ENCODE results near the gene EBI3.
A peak's percentile ranks its signal among the peaks of the same experiment; 100 is the strongest.

The EBI3 gene

DNA sequence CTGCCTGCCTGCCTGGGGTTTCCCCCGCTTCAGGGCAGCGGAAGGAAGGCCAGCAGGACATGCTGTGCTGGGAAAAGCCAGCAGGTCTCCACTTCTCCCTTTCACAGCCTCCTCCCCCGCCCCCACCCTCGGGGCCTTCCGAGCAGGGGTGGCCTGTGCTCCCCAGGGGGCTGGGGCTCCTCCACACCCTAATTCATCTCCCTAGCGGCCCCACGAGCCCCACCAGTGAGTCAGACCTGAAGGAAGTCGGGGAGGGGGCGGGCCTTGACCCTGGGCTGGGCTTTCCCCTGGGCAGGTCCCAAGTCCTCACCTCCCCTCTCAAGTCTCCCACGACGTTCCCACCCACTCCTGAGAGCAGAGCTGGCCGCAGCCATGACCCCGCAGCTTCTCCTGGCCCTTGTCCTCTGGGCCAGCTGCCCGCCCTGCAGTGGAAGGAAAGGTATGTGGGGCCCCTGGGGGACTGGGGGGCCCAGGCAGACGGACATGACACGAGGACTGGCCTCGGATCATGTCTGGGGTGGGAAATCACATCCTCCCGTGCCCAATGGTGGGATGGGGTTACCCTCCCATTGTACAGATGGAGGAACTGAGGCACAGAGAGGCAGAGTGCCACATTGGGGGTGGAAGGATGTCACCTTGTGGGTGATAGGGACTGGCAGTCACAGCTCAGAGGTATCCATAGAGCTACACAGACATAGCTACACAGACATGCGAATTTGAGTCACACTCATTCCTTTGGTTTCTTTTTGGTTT lies at the start of gene EBI3:
Gene EBI3 (plus strand): TSS at position 345 of the 753 bp plus-strand sequence. CDS start 28 bp downstream, at position 373.
- no peaks in the 10 kb centered on the region for H3K36me3 ChIP-seq (ENCODE audit: control insufficient read depth in 2 of 2, insufficient read depth in 2 of 2, low read length in 2 of 2)
- H3K27ac ChIP-seq (ENCODE audit: low read length), result no peak within 1 kb of the TSS
- no peaks in the 10 kb centered on the region for H3K4me1 ChIP-seq (ENCODE audit: control insufficient read depth, insufficient read depth, low read length)
- H3K27me3 ChIP-seq (ENCODE audit: control insufficient read depth in 1 of 2, insufficient read depth in 2 of 2, low read length in 2 of 2), result peaks cover 16 to 31% of the 10 kb centered on the region in 2 donors
- H3K9ac ChIP-seq (ENCODE audit: low read length in 2 of 2), result no peak within 1 kb of the TSS
- H3K9me3 ChIP-seq (ENCODE audit: control insufficient read depth in 2 of 2, low read length in 2 of 2), result no peaks in the 10 kb centered on the region
- H3K4me3 ChIP-seq (ENCODE audit: low read length in 2 of 2), result no peak within 1 kb of the TSS

DNA sequence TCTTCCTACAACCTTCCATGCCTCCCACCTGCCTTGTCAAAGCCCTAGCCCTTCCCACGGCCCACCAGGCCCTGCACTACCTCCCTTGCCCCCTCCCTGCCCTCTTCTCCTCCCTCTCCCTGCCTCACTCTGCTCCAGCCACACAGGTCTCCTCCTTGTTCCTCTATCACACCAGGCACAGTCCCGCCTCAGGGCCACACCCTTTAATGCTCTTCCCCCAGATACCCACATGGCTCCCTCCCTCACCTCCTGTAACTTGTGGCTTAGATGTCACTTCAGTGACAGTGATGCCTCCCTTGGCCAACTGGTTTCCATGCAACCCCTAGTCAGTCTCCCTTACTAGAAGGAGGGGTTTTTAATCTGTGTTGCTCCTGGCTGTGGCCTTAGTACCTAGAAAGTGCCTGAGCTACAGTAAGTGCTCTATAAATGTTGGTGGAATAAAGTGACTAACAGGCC lies 48.2 kb upstream of the EBI3 start:
- Histone ChIP-seq H3K27me3 (ENCODE audit: control insufficient read depth in 1 of 2, insufficient read depth in 2 of 2, low read length in 2 of 2) (peaks cover 0 to 7% of the 10 kb centered on the region in 2 donors), H3K9ac (ENCODE audit: low read length in 2 of 2) (no peak overlapping the region), H3K9me3 (ENCODE audit: control insufficient read depth in 2 of 2, low read length in 2 of 2) (no peaks in the 10 kb centered on the region), H3K4me3 (ENCODE audit: low read length in 2 of 2) (peak overlapping the region in 1 of 2 donors; percentile 94), H3K36me3 (ENCODE audit: control insufficient read depth in 2 of 2, insufficient read depth in 2 of 2, low read length in 2 of 2) (peaks cover 0 to 8% of the 10 kb centered on the region in 2 donors), H3K27ac (ENCODE audit: low read length) (no peak overlapping the region), H3K4me1 (ENCODE audit: control insufficient read depth, insufficient read depth, low read length) (peaks cover 23% of the 10 kb centered on the region)

DNA sequence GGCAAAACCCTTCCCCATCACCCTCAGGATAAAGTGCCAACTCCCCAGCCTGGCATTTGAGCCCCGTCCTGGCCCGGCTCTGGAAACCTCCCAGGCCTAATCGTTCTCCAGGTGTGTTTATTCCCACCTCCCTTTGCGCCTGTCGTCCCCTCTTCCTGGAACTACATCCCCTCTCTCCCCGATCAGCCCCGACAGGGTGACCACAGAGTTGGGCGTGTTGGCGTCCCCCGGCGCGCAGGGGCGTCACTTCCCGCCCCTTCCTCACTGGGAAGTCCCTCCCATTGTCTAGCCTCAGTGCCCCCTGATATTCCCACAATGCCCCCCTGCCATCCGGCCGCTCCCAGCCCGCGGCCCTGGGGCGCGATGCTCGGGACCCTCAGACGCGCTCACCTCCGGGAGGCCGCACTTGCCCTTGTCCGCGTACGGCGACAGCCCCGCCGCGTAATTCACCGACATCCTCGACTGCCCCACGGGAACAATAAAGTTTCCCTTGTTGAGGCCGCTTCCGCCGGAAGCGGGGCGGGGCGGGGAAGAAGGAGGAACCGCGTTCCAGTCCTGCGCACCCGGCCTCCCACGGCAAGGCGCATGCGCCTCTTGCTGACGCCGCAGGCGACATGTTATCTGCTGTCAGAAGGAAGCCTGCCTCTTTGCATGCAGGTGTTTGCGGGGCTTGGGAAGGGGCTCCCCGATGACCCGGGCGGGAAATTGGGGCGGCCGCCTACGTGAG lies 47.1 kb upstream of the EBI3 start, which contains the start of the genes ANKRD24 and SIRT6:
Gene ANKRD24 (plus strand): TSS at position 606 of the 727 bp plus-strand sequence. CDS start 3,737 bp downstream, outside the sequence.
Gene SIRT6 (minus strand): TSS at position 480 of the 727 bp plus-strand sequence. CDS start 24 bp downstream, at position 456.
- Histone ChIP-seq H3K4me1 (ENCODE audit: control insufficient read depth, insufficient read depth, low read length) (peaks cover 23% of the 10 kb centered on the region), H3K36me3 (ENCODE audit: control insufficient read depth in 2 of 2, insufficient read depth in 2 of 2, low read length in 2 of 2) (peaks cover 0 to 5% of the 10 kb centered on the region in 2 donors), H3K9ac (ENCODE audit: low read length in 2 of 2) (peak within 1 kb of the TSS; percentile 93 to 96), H3K27me3 (ENCODE audit: control insufficient read depth in 1 of 2, insufficient read depth in 2 of 2, low read length in 2 of 2) (peaks cover 2 to 9% of the 10 kb centered on the region in 2 donors), H3K9me3 (ENCODE audit: control insufficient read depth in 2 of 2, low read length in 2 of 2) (no peaks in the 10 kb centered on the region), H3K4me3 (ENCODE audit: low read length in 2 of 2) (peak within 1 kb of the TSS; percentile 94 to 95), H3K27ac (ENCODE audit: low read length) (peak within 1 kb of the TSS; percentile 74)

DNA sequence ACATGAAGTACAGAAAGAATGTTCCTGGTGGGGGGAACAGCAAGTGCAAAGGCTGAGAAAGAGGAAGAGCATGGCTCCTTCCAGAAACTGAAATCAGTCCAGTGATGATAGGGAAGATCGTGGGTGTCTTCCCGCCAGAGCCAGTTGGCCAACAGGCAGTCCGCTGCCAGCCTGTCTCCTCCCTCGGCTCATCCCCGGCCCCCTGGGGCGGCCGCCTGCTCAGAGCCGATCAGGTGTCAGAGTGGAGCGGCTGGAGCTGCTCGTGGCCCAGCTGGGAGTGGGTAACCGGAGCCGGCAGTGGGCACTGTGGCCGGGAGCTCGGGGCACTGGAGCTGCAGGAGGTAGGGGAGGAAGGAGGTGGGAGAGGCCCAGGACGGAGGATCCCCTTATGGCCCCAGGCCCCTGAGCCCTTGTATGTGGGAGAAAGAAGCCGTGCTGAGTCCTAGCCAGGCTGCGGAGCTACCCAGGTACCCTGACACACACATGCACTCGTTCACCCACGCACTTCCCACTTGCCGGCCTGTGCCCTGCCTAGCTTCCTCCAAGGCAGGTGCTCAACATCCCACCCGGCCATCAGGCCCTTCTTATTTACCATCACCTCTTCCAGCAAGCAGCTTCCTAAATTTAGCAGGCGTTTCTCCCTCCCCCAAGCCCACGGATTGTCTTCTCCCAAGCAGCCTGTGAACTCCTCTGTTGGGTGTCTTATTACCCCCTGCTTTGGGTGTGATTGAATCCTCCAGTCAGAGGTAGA lies 45.2 kb upstream of the EBI3 start:
- H3K27me3 ChIP-seq (ENCODE audit: control insufficient read depth in 1 of 2, insufficient read depth in 2 of 2, low read length in 2 of 2), result peaks cover 2 to 9% of the 10 kb centered on the region in 2 donors
- H3K9ac ChIP-seq (ENCODE audit: low read length in 2 of 2), result no peak overlapping the region
- peaks cover 0 to 3% of the 10 kb centered on the region in 2 donors for H3K36me3 ChIP-seq (ENCODE audit: control insufficient read depth in 2 of 2, insufficient read depth in 2 of 2, low read length in 2 of 2)
- peaks cover 23% of the 10 kb centered on the region for H3K4me1 ChIP-seq (ENCODE audit: control insufficient read depth, insufficient read depth, low read length)
- H3K4me3 ChIP-seq (ENCODE audit: low read length in 2 of 2), result no peak overlapping the region
- no peak overlapping the region for H3K27ac ChIP-seq (ENCODE audit: low read length)
- no peaks in the 10 kb centered on the region for H3K9me3 ChIP-seq (ENCODE audit: control insufficient read depth in 2 of 2, low read length in 2 of 2)

DNA sequence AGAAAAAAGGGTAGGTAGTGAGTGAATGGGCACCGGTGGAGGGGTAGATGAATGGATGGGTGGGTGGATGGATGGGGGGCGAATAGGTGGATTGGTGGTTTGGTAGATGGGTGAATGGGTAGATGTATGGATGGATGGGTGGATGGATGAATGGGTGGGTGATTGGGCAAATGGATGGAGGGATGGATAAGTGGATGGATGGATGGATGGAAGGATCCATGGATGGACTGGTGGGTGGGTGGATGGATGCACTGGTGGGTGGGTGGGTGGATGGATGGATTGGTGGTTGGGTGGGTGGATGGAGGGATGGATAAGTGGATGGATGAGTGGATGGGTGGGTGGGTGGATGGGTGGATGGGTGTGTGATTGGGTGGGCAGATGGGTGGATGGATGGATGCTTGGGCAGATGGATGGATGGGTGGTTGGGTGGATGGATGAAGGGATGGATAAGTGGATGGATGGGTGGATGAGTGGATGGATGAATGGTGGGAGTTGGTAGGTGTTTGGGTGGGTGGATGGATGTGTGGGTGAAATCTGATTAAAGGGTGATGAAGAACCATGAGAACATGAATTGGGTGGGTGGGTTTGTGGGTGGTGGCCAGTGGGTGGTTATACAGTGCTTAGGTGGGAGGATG lies 44.5 kb upstream of the EBI3 start:
- Histone ChIP-seq H3K9me3 (ENCODE audit: control insufficient read depth in 2 of 2, low read length in 2 of 2) (no peaks in the 10 kb centered on the region), H3K4me1 (ENCODE audit: control insufficient read depth, insufficient read depth, low read length) (peaks cover 23% of the 10 kb centered on the region), H3K4me3 (ENCODE audit: low read length in 2 of 2) (no peak overlapping the region), H3K9ac (ENCODE audit: low read length in 2 of 2) (no peak overlapping the region), H3K27me3 (ENCODE audit: control insufficient read depth in 1 of 2, insufficient read depth in 2 of 2, low read length in 2 of 2) (peaks cover 2 to 9% of the 10 kb centered on the region in 2 donors), H3K36me3 (ENCODE audit: control insufficient read depth in 2 of 2, insufficient read depth in 2 of 2, low read length in 2 of 2) (peaks cover 0 to 2% of the 10 kb centered on the region in 2 donors), H3K27ac (ENCODE audit: low read length) (no peak overlapping the region)

DNA sequence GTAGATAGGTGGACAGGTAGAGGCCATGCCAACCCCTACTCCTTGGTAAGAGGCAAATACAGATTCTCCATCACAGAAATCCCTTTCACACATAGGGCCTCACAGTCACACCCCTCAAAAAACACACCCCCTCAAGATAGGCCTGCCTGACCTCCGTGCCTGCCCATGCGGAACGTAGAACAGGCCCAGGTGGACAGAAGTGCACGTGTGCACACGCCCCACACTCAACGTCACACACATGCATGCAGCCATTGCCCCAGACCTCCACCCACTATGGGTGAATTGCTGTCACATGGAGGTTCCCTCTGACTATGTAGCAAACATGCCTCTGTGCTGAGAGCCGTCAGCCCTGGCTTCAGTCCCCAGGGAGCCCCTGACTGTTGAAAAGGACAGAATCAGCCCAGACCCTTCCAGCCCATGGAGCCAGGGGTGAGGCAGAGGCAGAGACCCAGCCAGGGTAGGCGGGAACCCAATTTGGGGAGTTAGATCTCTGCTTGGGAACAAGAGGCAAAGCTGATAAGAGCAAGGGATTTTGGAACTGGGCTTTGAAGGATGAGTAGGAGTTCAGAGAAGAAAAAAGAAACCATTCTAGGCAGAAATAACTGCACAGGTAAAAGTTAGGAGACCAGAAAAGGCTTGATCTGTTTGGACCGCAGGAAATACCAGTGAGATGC lies 43.8 kb upstream of the EBI3 start:
- Histone ChIP-seq H3K9ac (ENCODE audit: low read length in 2 of 2) (no peak overlapping the region), H3K4me3 (ENCODE audit: low read length in 2 of 2) (no peak overlapping the region), H3K27ac (ENCODE audit: low read length) (no peak overlapping the region), H3K9me3 (ENCODE audit: control insufficient read depth in 2 of 2, low read length in 2 of 2) (no peaks in the 10 kb centered on the region), H3K4me1 (ENCODE audit: control insufficient read depth, insufficient read depth, low read length) (peaks cover 19% of the 10 kb centered on the region), H3K27me3 (ENCODE audit: control insufficient read depth in 1 of 2, insufficient read depth in 2 of 2, low read length in 2 of 2) (peaks cover 2 to 9% of the 10 kb centered on the region in 2 donors), H3K36me3 (ENCODE audit: control insufficient read depth in 2 of 2, insufficient read depth in 2 of 2, low read length in 2 of 2) (peaks cover 0 to 1% of the 10 kb centered on the region in 2 donors)

DNA sequence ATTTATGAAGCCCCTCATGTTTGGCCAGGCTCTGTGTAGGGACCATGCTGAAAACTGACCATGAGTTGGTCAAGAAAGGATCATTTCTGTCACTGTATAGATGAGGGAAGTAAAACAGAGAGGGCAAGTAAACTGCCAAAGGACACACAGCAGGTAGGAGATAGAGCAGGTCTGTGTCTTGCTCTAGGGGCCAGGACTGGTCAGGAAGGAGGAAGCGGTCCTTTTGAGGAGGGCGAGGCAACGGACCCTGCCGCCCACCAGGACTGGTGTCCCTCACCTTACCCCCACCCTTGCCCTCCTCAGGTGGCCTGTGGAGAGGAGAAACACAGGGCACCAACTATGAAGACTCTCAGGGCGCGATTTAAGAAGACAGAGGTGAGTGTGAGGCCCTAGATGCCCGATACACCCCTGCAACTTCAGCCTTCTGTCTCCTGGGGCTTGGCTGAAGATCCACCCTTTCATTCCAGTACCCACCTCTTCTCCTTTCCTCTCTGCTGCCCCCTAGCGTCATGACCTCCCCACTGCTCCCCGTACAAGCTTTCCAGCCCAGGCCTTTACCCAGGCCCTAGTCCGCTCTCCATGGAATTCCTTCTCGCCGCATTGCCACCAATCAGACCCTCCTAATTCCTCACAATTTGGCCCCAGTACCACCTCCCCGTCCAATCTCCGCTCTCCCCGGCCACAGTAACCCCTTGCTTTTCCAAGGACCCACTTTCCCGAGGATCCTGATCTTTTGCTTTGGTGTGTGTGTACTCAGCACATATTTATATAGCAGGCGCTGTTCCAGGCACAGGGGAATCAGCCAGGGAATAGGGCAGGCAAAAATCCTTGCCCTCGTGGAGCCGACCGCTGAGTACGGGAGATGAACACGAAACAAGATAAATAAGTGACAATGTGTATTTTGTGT lies 43.0 kb upstream of the EBI3 start:
- Histone ChIP-seq H3K27me3 (ENCODE audit: control insufficient read depth in 1 of 2, insufficient read depth in 2 of 2, low read length in 2 of 2) (peaks cover 5 to 9% of the 10 kb centered on the region in 2 donors), H3K36me3 (ENCODE audit: control insufficient read depth in 2 of 2, insufficient read depth in 2 of 2, low read length in 2 of 2) (no peaks in the 10 kb centered on the region), H3K27ac (ENCODE audit: low read length) (no peak overlapping the region), H3K4me3 (ENCODE audit: low read length in 2 of 2) (no peak overlapping the region), H3K9me3 (ENCODE audit: control insufficient read depth in 2 of 2, low read length in 2 of 2) (no peaks in the 10 kb centered on the region), H3K4me1 (ENCODE audit: control insufficient read depth, insufficient read depth, low read length) (peaks cover 12% of the 10 kb centered on the region), H3K9ac (ENCODE audit: low read length in 2 of 2) (no peak overlapping the region)

DNA sequence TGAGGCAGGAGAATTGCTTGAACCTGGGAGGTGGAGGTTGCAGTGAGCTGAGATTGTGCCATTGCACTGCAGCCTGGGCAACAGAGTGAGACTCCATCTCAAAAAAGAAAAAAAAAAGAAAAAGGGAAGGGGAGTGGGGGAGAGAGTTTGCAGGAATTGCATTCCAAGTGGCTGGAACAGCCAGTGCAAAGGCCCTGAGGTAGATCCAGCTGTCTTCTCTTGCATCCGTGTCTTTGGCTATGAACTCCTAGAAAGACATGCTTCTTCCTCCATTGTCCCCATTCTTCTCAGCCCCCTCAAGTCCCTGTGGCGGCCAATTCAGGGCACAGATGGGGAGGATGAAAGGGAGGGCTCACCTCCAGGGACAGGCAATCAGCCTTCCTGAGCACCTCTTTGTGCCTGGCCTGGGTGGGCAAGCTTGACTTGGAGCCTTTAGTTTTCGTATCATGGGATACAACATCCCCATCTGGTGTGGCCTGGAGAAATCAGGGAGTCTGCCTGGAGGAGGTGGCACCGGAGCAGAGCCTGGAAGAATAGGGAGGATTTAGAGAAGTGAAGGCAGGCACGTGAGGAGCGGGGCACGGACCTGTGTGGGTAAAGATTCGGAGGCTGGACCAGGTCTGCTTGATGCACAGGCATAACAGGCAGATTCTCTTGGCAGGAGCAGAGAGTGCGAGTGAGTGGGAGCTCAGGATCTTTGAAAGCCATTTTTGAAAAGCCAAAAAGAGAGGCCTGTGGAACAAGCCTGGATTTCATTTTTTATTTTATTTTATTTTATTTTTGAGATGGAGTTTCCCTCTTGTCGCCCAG lies 41.8 kb upstream of the EBI3 start:
- Histone ChIP-seq H3K36me3 (ENCODE audit: control insufficient read depth in 2 of 2, insufficient read depth in 2 of 2, low read length in 2 of 2) (no peaks in the 10 kb centered on the region), H3K27me3 (ENCODE audit: control insufficient read depth in 1 of 2, insufficient read depth in 2 of 2, low read length in 2 of 2) (peaks cover 7 to 11% of the 10 kb centered on the region in 2 donors), H3K9me3 (ENCODE audit: control insufficient read depth in 2 of 2, low read length in 2 of 2) (no peaks in the 10 kb centered on the region), H3K4me1 (ENCODE audit: control insufficient read depth, insufficient read depth, low read length) (peaks cover 5% of the 10 kb centered on the region), H3K27ac (ENCODE audit: low read length) (no peak overlapping the region), H3K9ac (ENCODE audit: low read length in 2 of 2) (no peak overlapping the region), H3K4me3 (ENCODE audit: low read length in 2 of 2) (no peak overlapping the region)
